MV-4-11 (cell line): ENCODE results near the gene GBP5.
"Not testable (repeated sequence)": the region's sequence is repeated elsewhere in the genome, so short reads cannot be mapped to it uniquely, and the experiment has no call there.

Experiments
- DNase-seq: peaks from one replicate; lab custom pipeline; 2025; lab: John Stamatoyannopoulos, UW

The GBP5 gene

GRCh38 chr1:89284078-89284763, 11.6 kb upstream of the GBP5 start:
- not testable (repeated sequence) for DNase-seq

GRCh38 chr1:89280766-89281165, 8.1 kb upstream of the GBP5 start:
- no peak for DNase-seq

- DNase-seq, result peak; percentile 20
Observed at GRCh38 chr1:89279011-89279466, 6.4 kb upstream of the GBP5 start.

- peak; percentile 11 for DNase-seq
Observed at GRCh38 chr1:89277725-89278124, 5.1 kb upstream of the GBP5 start.

GRCh38 chr1:89276690-89277089, 4.0 kb upstream of the GBP5 start:
- no peak for DNase-seq

GRCh38 chr1:89274411-89274857, 1.8 kb upstream of the GBP5 start:
- DNase-seq, result peak; percentile 66

GRCh38 chr1:89273324-89273778, 691 bp upstream of the GBP5 start:
- DNase-seq, result no peak

GRCh38 chr1:89271341-89272015, 1.2 kb downstream of the GBP5 start:
- peak; percentile 13 for DNase-seq

- no peak for DNase-seq
Observed at GRCh38 chr1:89270423-89270822, 2.2 kb downstream of the GBP5 start.

GRCh38 chr1:89269277-89269676, 3.4 kb downstream of the GBP5 start:
- DNase-seq, result peak; percentile 8

GRCh38 chr1:89262643-89263042, 10.0 kb downstream of the GBP5 start:
- DNase-seq, result no peak

GRCh38 chr1:89261926-89262515, 10.6 kb downstream of the GBP5 start:
- DNase-seq, result peak; percentile 17

- no peak for DNase-seq
Observed at GRCh38 chr1:89260566-89261255, 11.9 kb downstream of the GBP5 start.

- no peak for DNase-seq
Observed at GRCh38 chr1:89260042-89260441, 12.6 kb downstream of the GBP5 start.

GRCh38 chr1:89259283-89259971, 13.2 kb downstream of the GBP5 start:
- DNase-seq, result peak; percentile 39

- DNase-seq, result peak; percentile 89
Observed at GRCh38 chr1:89257041-89257440, 15.6 kb downstream of the GBP5 start.

GRCh38 chr1:89255581-89255980, 17.1 kb downstream of the GBP5 start:
- DNase-seq, result not testable (repeated sequence)

GRCh38 chr1:89254658-89255287, 17.9 kb downstream of the GBP5 start:
- no peak for DNase-seq

- no peak for DNase-seq
Observed at GRCh38 chr1:89243046-89243445, 29.6 kb downstream of the GBP5 start.
